Fibroblast of upper back skin (primary cell): ENCODE data around the gene GPRC5D.

Source experiments
- DNase-seq: peaks from one replicate; pipeline ENCODE4 v3.0.0-alpha.2; 2013

The GPRC5D gene

GRCh38 chr12:12933742-12934141, 18.2 kb downstream of the GPRC5D start:
- no peak for DNase-seq

DNA sequence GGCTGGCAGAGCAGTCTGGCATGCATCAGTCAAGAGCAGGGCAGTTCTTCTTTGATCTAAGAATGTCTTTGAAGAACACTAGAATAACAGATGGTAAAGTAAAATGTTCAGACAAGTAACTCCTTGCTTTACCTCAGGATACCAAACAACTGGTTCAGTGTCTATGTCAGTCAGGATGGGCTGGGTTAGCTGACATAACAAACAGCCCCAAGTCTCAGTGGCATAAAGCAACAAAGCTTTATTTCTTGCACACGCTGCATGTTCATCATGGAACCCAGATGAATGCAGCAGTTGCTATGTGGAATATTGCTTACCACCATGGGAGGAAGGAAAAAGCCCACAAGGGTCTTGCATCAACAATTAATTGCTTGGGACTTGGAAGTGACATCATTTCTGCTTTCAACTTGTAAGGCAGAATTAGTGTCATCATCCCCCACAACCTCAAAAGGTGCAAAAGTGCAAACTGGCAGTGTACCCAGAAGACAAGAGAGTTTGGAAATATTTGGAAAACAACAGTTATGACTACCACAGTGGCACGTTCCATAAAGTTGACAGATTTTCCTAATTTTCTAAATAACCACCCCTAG, 21.2 kb downstream of the GPRC5D start:
- no peak for DNase-seq

DNA sequence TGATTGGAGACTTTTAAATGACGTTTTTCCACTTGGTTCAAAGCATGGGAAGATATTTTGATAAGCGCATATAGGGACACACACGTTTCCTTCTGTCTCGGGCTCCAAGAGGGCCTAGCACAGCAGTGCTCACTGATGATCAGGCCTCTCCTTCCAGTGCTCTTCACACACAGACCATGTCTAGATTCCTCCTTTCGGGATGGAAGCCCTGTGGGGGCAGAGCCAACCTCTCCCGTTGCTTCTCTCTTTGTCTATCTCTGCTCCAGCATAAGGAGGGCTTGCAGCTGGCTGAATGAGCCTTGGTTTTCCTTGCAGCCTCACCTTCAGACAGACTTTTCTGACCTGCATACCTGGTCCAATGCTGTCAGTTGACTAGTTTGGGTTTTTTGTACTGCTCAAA, 22.3 kb downstream of the GPRC5D start:
- no peak for DNase-seq

DNA sequence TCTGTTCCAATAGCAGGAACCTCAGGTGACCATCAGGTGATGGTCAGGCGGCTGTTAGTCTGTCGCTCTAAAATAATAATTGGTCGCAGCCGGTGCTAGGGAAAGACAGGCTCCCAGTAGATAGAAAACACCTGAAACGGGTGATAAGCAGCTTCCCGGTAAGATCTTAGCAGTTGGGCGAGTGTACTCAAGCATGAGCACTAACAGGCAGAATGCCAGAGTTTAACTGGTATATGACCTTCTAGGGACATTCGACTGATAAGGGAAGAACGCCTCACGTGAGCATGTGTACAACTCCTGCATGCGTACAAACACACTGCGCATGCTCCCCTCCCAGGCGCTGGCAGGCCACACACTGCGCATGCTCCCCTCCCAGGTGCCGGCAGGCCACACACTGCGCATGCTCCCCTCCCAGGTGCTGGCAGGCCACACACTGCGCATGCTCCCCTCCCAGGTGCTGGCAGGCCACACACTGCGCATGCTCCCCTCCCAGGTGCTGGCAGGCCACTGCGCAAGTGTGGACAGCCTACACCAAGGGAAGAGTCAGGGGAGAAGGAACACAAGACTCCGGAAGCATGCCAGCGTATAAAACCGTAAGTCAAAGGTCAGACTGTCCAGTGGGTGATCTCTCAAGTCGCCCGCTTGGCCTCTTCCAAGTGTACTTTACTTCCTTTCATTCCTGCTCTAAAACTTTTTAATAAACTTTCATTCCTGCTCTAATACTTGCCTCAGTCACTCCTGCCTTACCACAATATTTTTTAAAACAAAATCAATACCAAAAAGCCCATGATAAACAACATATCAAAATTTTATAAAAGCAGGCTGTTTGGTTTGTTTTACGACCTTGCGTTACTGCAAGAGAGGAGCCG, 24.5 kb downstream of the GPRC5D start:
- DNase-seq: peak; percentile 19

GRCh38 chr12:12926571-12927071, 25.3 kb downstream of the GPRC5D start:
- peak; percentile 61 for DNase-seq

DNA sequence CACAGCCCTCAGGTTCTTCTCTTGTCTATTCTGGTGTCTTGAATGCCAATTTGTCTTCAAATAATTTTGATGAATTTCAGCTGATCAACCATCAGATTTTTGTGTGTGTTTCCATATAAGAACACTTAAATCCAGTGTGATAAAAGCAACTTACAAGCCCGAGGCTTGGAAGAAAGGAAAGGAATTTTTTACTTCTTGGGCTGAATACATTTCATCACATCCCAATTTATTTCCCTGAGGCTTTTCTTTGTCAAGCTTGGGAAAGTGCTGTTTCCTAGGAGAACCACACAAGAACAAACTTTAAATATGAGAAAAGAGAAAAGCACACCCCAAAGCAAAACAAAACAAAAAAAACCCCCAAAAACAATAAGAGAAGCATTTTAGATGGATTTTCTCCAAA, 26.6 kb downstream of the GPRC5D start:
- DNase-seq: peak; percentile 35

DNA sequence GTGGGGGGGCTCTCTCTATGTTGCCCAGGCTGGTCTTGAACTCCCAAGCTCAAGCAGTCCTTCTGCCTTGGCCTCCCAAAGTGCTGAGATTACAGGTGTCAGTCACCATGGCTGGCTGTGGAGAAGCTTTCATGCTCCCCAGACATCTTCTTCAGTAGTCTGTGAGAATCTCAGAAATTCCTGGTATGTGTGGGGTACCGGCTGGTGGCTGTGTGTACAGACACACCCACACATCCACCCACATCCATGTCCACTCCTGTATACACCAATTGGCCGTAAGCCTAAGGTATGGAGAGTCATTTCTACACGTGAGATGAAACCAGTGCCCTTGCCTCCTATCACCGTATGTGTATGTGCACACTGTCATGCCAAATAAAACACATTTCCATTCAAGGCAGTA, 27.8 kb downstream of the GPRC5D start:
- no peak for DNase-seq

DNA sequence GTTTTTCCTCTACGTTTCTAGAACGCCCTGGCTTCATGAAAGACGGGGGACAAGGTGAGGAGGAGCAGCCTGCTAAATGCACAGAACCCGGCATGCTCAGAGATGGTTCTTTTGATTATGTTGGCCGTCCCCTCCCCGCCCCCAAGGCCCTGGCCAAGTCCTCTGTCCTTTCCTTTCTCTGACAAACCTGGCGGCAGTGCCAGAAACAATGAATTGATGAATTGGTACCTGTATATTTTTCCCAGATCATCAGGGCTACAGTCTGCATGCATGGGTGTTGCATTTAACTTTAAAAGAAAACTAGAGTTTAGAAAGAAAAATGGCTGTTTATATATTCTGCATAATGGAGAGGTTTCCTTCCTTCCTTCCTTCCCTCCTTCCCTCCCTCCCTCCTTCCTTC, 29.0 kb downstream of the GPRC5D start:
- DNase-seq: no peak

DNA sequence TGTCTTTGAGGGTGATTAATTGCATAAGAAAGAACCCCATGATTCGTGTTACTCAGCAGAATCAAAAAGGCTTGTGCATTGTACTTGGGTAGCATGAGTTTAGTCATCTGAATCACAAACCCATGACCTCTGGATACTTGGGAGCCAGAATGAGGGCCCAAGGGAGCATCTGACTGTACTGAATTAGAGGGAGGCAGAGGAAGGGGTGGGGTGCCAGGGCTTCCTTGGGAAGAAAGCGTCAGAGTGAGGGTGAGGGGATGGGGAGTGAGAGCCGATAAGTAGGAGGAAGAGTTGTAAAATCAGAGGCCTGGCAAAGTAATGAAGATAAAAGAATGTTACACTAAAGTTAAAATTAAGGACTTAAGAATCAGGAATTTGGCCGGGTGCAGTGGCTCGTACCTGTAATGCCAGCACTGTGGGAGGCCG, 29.8 kb downstream of the GPRC5D start:
- peak; percentile 58 for DNase-seq

DNA sequence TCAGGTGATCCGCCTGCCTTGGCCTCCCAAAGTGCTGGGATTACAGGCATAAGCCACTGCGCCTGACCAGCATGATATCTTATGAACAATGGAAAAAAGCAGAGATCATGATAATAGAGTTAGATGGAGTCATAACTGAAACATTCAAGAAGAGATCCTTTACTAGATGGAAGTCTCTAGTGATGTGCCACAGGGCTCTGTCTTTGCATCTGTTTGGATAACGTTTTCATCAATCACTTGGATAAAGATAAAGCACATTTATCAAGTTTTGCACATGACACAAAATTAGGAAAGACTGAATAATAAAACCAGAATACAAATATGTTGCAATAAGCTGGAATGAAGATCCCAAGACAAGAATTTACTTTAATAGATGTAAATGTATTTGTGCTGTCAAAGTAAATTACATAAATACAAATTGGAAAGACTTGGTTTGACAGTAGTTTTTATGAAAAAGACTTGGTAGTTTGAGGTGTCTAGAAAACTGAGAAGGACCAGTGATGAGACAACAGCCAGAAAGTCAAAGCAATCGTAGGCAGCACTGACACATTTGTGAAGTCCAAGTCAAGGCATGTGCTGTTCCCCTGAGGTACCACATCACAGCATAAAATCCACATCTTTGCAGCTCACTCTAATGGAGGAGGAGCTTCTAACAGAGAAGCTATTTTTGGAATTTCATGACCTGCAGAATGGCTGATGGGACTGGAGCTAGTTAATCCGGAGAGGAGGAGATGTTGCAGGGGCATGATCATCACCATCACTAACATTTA, 32.1 kb downstream of the GPRC5D start:
- DNase-seq: peak; percentile 20

- no peak for DNase-seq
These were observed 33.1 kb downstream of the GPRC5D start for GRCh38 chr12:12918781-12919389.

DNA sequence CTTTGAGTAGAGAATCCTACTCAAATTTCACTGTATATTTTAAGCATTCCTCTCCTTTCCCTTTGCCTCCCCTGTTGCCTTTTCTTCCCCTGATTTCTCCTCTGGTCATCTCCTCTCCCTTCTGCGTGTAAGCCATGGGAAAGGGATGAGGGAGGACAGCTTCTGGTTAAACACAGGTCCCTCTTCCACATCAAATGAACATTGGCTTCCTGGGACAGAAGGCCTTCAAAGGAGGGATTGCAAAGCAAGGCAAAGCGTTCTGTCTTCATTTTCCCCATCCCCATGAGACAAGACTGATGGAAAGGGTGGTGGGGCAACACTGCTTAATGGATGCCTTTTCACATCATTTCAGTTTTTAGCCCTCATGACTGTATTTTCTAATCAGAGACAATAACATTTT, 34.5 kb downstream of the GPRC5D start:
- no peak for DNase-seq

- peak; percentile 78 for DNase-seq
These were observed 35.6 kb downstream of the GPRC5D start for GRCh38 chr12:12916135-12916944.

GRCh38 chr12:12915656-12916055, 36.3 kb downstream of the GPRC5D start:
- no peak for DNase-seq

DNA sequence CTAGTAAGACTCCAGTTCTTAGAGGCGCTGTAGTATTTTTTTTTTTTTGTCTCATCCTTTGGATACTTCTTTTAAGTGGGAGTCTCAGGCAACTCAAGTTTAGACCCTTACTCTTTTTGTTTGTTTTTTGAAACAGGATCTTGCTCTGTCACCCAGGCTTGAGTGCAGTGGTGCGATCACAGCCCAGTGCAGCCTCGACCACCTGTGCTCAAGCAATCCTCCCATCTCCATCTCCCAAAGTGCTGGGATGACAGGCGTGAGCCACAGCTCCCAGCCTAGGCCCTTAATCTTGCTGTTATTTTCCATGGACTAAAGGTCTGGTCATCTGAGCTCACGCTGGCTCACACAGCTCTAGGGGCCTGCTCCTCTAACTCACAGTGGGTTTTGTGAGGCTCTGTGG, 39.3 kb downstream of the GPRC5D start:
- no peak for DNase-seq

DNA sequence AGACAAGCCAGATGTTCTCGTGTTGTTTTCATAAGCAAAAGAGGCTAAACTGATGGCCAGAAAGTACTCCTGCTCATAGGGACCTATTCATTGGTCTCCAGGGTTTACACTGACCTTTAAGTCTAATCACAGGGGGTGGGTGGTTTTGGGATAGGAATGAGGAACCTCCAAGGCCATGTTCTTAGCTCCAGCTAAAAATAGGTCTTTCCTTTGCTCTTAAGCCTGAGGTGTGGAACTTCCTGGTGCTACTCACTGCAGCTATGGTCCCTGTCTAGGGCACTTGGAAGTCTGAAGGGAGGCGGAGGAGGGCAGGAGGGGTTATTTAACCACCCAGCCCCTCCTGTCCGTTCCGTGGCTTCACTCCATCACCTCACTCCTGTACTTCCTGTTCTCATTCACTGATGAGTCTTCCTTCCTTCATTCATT, 42.0 kb downstream of the GPRC5D start:
- no peak for DNase-seq

GRCh38 chr12:12909228-12909994, 42.6 kb downstream of the GPRC5D start:
- no peak for DNase-seq

- no peak for DNase-seq
These were observed 43.3 kb downstream of the GPRC5D start for GRCh38 chr12:12908711-12909110.

DNA sequence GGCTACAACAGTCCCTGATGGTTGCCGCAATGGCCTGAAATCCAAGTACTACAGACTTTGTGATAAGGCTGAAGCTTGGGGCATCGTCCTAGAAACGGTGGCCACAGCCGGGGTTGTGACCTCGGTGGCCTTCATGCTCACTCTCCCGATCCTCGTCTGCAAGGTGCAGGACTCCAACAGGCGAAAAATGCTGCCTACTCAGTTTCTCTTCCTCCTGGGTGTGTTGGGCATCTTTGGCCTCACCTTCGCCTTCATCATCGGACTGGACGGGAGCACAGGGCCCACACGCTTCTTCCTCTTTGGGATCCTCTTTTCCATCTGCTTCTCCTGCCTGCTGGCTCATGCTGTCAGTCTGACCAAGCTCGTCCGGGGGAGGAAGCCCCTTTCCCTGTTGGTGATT, 43.7 kb downstream of the GPRC5D start:
- DNase-seq: no peak

DNA sequence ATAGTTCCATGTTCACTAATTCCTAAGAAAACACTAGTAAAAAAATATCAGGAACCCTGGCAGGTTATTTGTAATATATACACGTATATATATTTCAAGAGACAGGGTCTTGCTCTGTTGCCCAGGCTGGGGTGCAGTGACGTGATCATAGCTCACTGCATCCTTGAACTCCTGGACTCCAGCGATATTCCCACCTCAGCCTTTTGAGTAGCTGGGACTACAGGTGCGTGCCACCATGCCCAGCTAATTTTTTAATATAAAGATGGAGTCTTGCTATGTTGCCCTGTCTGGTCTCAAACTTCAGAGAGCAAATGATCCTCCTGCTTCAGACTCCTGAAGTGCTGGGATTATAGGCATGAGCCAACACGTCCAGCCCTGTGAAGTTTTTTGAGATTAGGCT, 44.4 kb downstream of the GPRC5D start:
- no peak for DNase-seq
